H1 (cell line): Measurements from ENCODE around the gene ZFAND3. TPM values are rescaled to one million over a fixed set of nuclear protein-coding genes. Genes with fewer than 3 reads are reported as not detected.

ENCODE experiments used
- CTCF ChIA-PET: fragments of 300-600 bp; sonication (Branson Sonifier 250); formaldehyde crosslinking; loops from one replicate; lab custom pipeline; 2021; ENCODE audit not compliant: partially characterized antibody; lab: Charles Lee
- POLR2A ChIA-PET: fragments of 300-600 bp; sonication (Branson Sonifier 250); formaldehyde crosslinking; loops from one replicate; lab custom pipeline; 2021; ENCODE audit warnings: inconsistent platforms; ENCODE audit not compliant: partially characterized antibody; lab: Charles Lee
- DNase-seq, 2 experiments: peaks; one replicate each; pipeline versions ENCODE4 v3.0.0 to v3.0.0-alpha.2; 2010 to 2022; ENCODE audit warnings: low spot score in 2 of 2, low read depth in 1 of 2, mixed read lengths in 1 of 2
- FAIRE-seq: peaks from 2 replicates; lab custom pipeline; 2011; peaks lifted over from hg19 to GRCh38; lab: Jason Lieb, UNC
- H2AFZ ChIP-seq: 2 replicates; pipeline ENCODE4 v1.8.1; 2012; ENCODE audit warnings: low read length, inconsistent platforms
- H2AK5ac ChIP-seq: 2 replicates; pipeline ENCODE4 v1.6.1; 2013; ENCODE audit warnings: low read depth, low read length
- H2BK120ac ChIP-seq: replicated peaks from 2 replicates; pipeline ENCODE3; 2013; ENCODE audit warnings: low read depth, low read length, inconsistent platforms
- H2BK12ac ChIP-seq: 2 replicates; pipeline ENCODE4 v1.6.1; 2013; ENCODE audit warnings: low read depth, low read length
- H2BK15ac ChIP-seq: 2 replicates; pipeline ENCODE4 v1.6.1; 2013; ENCODE audit warnings: low read length
- H2BK20ac ChIP-seq: 2 replicates; pipeline ENCODE4 v1.6.1; 2013; ENCODE audit warnings: low read length
- H2BK5ac ChIP-seq: 2 replicates; pipeline ENCODE4 v1.6.1; 2013; ENCODE audit warnings: low read depth, low read length
- H3K14ac ChIP-seq: 2 replicates; pipeline ENCODE4 v1.6.1; 2013; ENCODE audit warnings: inconsistent platforms; ENCODE audit not compliant: insufficient read length
- H3K18ac ChIP-seq: 2 replicates; pipeline ENCODE4 v1.6.1; 2013; ENCODE audit warnings: low read length; ENCODE audit errors: extremely low read depth
- H3K23ac ChIP-seq: 2 replicates; pipeline ENCODE4 v1.6.1; 2013; ENCODE audit warnings: inconsistent platforms; ENCODE audit not compliant: insufficient read length
- H3K23me2 ChIP-seq: 2 replicates; pipeline ENCODE4 v1.6.1; 2013; ENCODE audit warnings: low read depth, low read length
- H3K27ac ChIP-seq: 2 replicates; pipeline ENCODE4 v1.6.1; 2011; ENCODE audit warnings: low read depth, low read length, inconsistent platforms
- H3K27me3 ChIP-seq, 4 experiments: replicated peaks in 1 of 4; 1 replicate in 1 of 4; 2 replicates in 3 of 4; pipeline versions ENCODE4 v1.6.1 to v1.8.1; 2011 to 2013; ENCODE audit warnings: low read length in 3 of 4, mild to moderate bottlenecking in 3 of 4, inconsistent platforms in 2 of 4, mixed read lengths in 2 of 4, moderate library complexity in 1 of 4; ENCODE audit not compliant: control insufficient read depth in 3 of 4, insufficient read depth in 3 of 4; ENCODE audit errors: extremely low read depth in 1 of 4
- H3K36me3 ChIP-seq, 4 experiments: 2 replicates each; pipeline versions ENCODE4 v1.6.1 to v1.8.1; 2011 to 2013; ENCODE audit warnings: mild to moderate bottlenecking in 4 of 4, low read length in 3 of 4, moderate library complexity in 2 of 4, control low read depth in 1 of 4, inconsistent platforms in 1 of 4; ENCODE audit not compliant: insufficient read depth in 4 of 4, control insufficient read depth in 2 of 4
- H3K4ac ChIP-seq: replicated peaks from 2 replicates; pipeline ENCODE3; 2013; ENCODE audit warnings: low read length, low read depth, mixed read lengths, inconsistent platforms; ENCODE audit not compliant: insufficient read length
- H3K4me1 ChIP-seq, 4 experiments: replicated peaks in 1 of 4; 1 replicate in 1 of 4; 2 replicates in 3 of 4; pipeline versions ENCODE4 v1.6.1 to v1.8.1; 2011 to 2013; ENCODE audit warnings: low read length in 3 of 4, inconsistent platforms in 2 of 4, mixed read lengths in 1 of 4; ENCODE audit not compliant: insufficient read depth in 4 of 4, control insufficient read depth in 3 of 4
- H3K4me2 ChIP-seq, 2 experiments: 2 replicates each; pipeline versions ENCODE4 v1.6.1 to v1.8.1; 2011 to 2013; ENCODE audit warnings: low read depth in 2 of 2, low read length in 2 of 2, control low read depth in 1 of 2, inconsistent platforms in 1 of 2, mild to moderate bottlenecking in 1 of 2; ENCODE audit not compliant: insufficient read depth in 1 of 2
- H3K4me3 ChIP-seq, 4 experiments: fragments of 200-600, 300-600 bp in 1 of 4; sonication (generic), shearing (Covaris generic), sonication (Bioruptor Twin) in 1 of 4; 2 replicates each; pipeline versions ENCODE4 v1.5.1 to v1.8.1; 2011 to 2016; ENCODE audit warnings: low read length in 4 of 4, low read depth in 3 of 4, control low read depth in 2 of 4, inconsistent platforms in 2 of 4, mild to moderate bottlenecking in 2 of 4, mixed read lengths in 1 of 4, moderate library complexity in 1 of 4; ENCODE audit not compliant: insufficient read depth in 2 of 4; ENCODE audit errors: extremely low read depth in 1 of 4
- H3K56ac ChIP-seq: replicated peaks from 2 replicates; pipeline ENCODE3; 2013; ENCODE audit warnings: low read depth, mild to moderate bottlenecking, mixed read lengths, low read length, inconsistent platforms; ENCODE audit not compliant: insufficient read length
- H3K79me1 ChIP-seq: 2 replicates; pipeline ENCODE4 v1.6.1; 2013; ENCODE audit warnings: low read depth, low read length, control low read depth
- H3K79me2 ChIP-seq, 2 experiments: 2 replicates each; pipeline versions ENCODE4 v1.6.1 to v1.8.1; 2012 to 2013; ENCODE audit warnings: low read length in 2 of 2, mild to moderate bottlenecking in 2 of 2, inconsistent platforms in 1 of 2; ENCODE audit not compliant: insufficient read depth in 2 of 2, control insufficient read depth in 1 of 2
- H3K9ac ChIP-seq, 4 experiments: replicated peaks in 1 of 4; 1 replicate in 1 of 4; 2 replicates in 3 of 4; pipeline versions ENCODE4 v1.6.1 to v1.8.1; 2011 to 2013; ENCODE audit warnings: low read depth in 3 of 4, low read length in 3 of 4, control low read depth in 2 of 4, mild to moderate bottlenecking in 2 of 4, moderate library complexity in 2 of 4, inconsistent platforms in 1 of 4; ENCODE audit errors: extremely low read depth in 1 of 4
- H3K9me3 ChIP-seq, 2 experiments: 2 replicates each; pipeline versions ENCODE4 v1.6.1 to v1.8.1; 2012 to 2013; ENCODE audit warnings: mild to moderate bottlenecking in 2 of 2, moderate library complexity in 2 of 2, control low read depth in 1 of 2, inconsistent platforms in 1 of 2, low read depth in 1 of 2, low read length in 1 of 2, mixed read lengths in 1 of 2; ENCODE audit not compliant: insufficient read depth in 2 of 2
- H4K20me1 ChIP-seq, 2 experiments: replicated peaks in 1 of 2; 2 replicates each; pipeline versions ENCODE3 to v1.8.1; 2011 to 2013; ENCODE audit warnings: inconsistent platforms in 2 of 2, low read length in 2 of 2, mild to moderate bottlenecking in 1 of 2; ENCODE audit not compliant: insufficient read depth in 2 of 2, control insufficient read depth in 1 of 2
- H4K5ac ChIP-seq: 2 replicates; pipeline ENCODE4 v1.6.1; 2013; ENCODE audit warnings: low read length, low read depth, mixed read lengths, inconsistent platforms; ENCODE audit not compliant: insufficient read length
- H4K8ac ChIP-seq: 2 replicates; pipeline ENCODE4 v1.8.0; 2013; ENCODE audit warnings: mild to moderate bottlenecking, moderate library complexity, low read length, inconsistent platforms; ENCODE audit not compliant: insufficient read depth; ENCODE audit errors: extremely low read depth
- H4K91ac ChIP-seq: replicated peaks from 2 replicates; pipeline ENCODE3; 2013; ENCODE audit warnings: low read length, mixed read lengths, inconsistent platforms; ENCODE audit not compliant: insufficient read length
- JUN ChIP-seq: IDR thresholded peaks from 2 replicates; pipeline ENCODE4 v1.6.1; 2011; ENCODE audit warnings: low read depth, mild to moderate bottlenecking, improper control_type of control experiment, low read length
- KDM1A ChIP-seq: fragments of 200-600, 300-600 bp; sonication (generic); IDR thresholded peaks from 2 replicates; pipeline ENCODE4 v1.7.1; 2016; ENCODE audit warnings: mild to moderate bottlenecking, low read length, borderline replicate concordance
- MAFK ChIP-seq: IDR thresholded peaks from 2 replicates; pipeline ENCODE4 v1.6.1; 2012; ENCODE audit warnings: low read depth, mild to moderate bottlenecking, improper control_type of control experiment, low read length
- PHF8 ChIP-seq: fragments of 200-600 bp; sonication (generic); conservative IDR thresholded peaks from 2 replicates; pipeline ENCODE4 v1.7.1; 2012; ENCODE audit warnings: low read depth, mild to moderate bottlenecking, inconsistent platforms, low read length, moderate library complexity
- RXRA ChIP-seq: IDR thresholded peaks from 2 replicates; pipeline ENCODE4 v1.6.1; 2011; ENCODE audit warnings: low read depth, mild to moderate bottlenecking, low read length, moderate library complexity; ENCODE audit not compliant: insufficient read depth
- TAF7 ChIP-seq: optimal IDR thresholded peaks from 2 replicates; pipeline ENCODE3; 2011; ENCODE audit warnings: low read depth, mild to moderate bottlenecking, inconsistent platforms, low read length, moderate library complexity, borderline replicate concordance
- WGBS, 2 experiments: shearing (Covaris generic) in 1 of 2; methylation state at CpG; one replicate each; pipeline versions ENCODE4 v1.1.6 to v1.1.7; 2013 to 2015; ENCODE audit warnings: low lambda C conversion rate in 2 of 2, mixed read lengths in 2 of 2, inconsistent platforms in 1 of 2, low coverage in 1 of 2, missing lambda C conversion rate in 1 of 2; ENCODE audit not compliant: insufficient replicate concordance in 2 of 2, insufficient coverage in 1 of 2, insufficient read length in 1 of 2; ENCODE audit errors: extremely low coverage in 1 of 2, missing lambda C conversion rate in 1 of 2; 5-methylcytosine and 5-hydroxymethylcytosine counted together
- polyA plus RNA-seq, 7 experiments: library from polyadenylated mRNA; depleted of rRNA in 3 of 7; stranded (reverse) in 5 of 7; unstranded in 2 of 7; fragments of >200 nt in 5 of 7; fragments of 200-250 nt in 2 of 7; gene quantifications; 1 replicate in 5 of 7; 2 replicates in 1 of 7; 4 replicates in 1 of 7; pipeline versions ENCODE4 v1.2.1 to v1.2.3, GENCODE V29; 2011 to 2013; ENCODE audit warnings: missing spikeins in 2 of 7, mixed read lengths in 2 of 7
- total RNA-seq: library from RNA; stranded (reverse); fragmentation: NEBNext Ultra II Directional; extraction: Animal tissue kit (Norgen Biotek cat#: 25700); gene quantifications from 2 replicates; pipeline ENCODE4 v1.2.1, GENCODE V29; 2021

ZFAND3 gene
- total and polyA plus RNA-seq, 2 of the 8 experiments (the other 6 are each of a cell fraction or from before 2014, with no cell fraction given) = 13.0 to 51.3 TPM

DNA sequence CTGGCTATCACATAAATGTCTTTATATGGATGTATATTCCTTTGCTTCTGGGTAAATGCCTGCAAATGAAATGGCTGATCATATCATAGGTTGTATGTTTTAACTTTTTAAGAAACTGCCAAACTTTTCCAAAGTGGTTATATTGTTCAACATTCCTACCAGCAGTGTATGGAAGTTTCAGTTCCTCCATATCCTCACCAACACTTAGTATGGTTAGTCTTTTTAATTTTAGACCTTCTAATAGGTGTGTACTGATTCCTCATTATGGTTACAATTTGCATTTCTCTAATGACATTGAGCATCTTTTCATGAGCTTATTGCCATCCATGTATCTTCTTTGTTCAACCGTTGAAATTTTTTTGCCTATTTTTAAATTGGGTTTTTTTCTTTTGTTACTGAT lies 155.4 kb downstream of the ZFAND3 start:
- Histone ChIP-seq H2BK5ac (no peak overlapping the region), H2AFZ (no peak overlapping the region), H3K27me3 (no peaks in the 10 kb centered on the region), H2BK20ac (no peak overlapping the region), H3K79me1 (no peaks in the 10 kb centered on the region), H4K5ac (no peak overlapping the region), H3K9ac (no peak overlapping the region), H3K56ac (no peak overlapping the region), H3K27ac (no peak overlapping the region)
- no peak for DNase-seq
- FAIRE-seq = no peak
- TF ChIP-seq RXRA = no peak
- TF ChIP-seq TAF7 = no peak
- no peak for TF ChIP-seq KDM1A
- no peak for TF ChIP-seq PHF8
- TF ChIP-seq MAFK = no peak
- no peak for TF ChIP-seq JUN
- TF ChIP-seq, all 59 proteins: peak for 0
- Histone ChIP-seq H3K18ac (no peak overlapping the region), H3K23me2 (no peaks in the 10 kb centered on the region), H3K4me1 (no peaks in the 10 kb centered on the region), H3K4me3 (no peak overlapping the region), H3K4ac (no peak overlapping the region), H3K23ac (no peak overlapping the region), H3K9me3 (peaks cover 6 to 9% of the 10 kb centered on the region in 2 experiments; a peak in 2 of 4 replicates), H4K8ac (no peak overlapping the region), H4K20me1 (peaks cover 0 to 1% of the 10 kb centered on the region in 2 experiments), H3K4me2 (no peak overlapping the region), H2BK12ac (no peak overlapping the region), H4K91ac (no peak overlapping the region), H2BK120ac (no peak overlapping the region), H2AK5ac (no peak overlapping the region), H3K79me2 (peaks cover 2 to 56% of the 10 kb centered on the region in 2 experiments; a peak in 2 of 4 replicates), H3K14ac (no peak overlapping the region), H3K36me3 (no peaks in the 10 kb centered on the region), H2BK15ac (no peak overlapping the region)
- 78% methylated on average over 1 of the region's 1 CpG; no CpG with 5 or more reads in 1 of the 2 experiments for WGBS, 2 experiments
- ChIA-PET CTCF (interaction anchor here (0.6 kb wide), 1 partner anchor 73 kb away, joined by 3 read pairs; no protein-coding TSS in a partner anchor), POLR2A (no interaction called here)
